ENCODE results near the gene CEP164. TPM values are rescaled to one million over a fixed set of nuclear protein-coding genes. Genes with fewer than 3 reads are reported as not detected.

The CEP164 gene
- total RNA-seq, 4 donors from 2014 or later: 22.8 to 56.7 (median 29.7) TPM

- peaks cover 8% of the 10 kb centered on the region for H3K4me1 ChIP-seq
- no peak overlapping the region for H3K27ac ChIP-seq
- H3K9me3 ChIP-seq: no peaks in the 10 kb centered on the region
- no peak for DNase-seq (ENCODE audit: low spot score in 2 of 2)
- H3K27me3 ChIP-seq: peaks cover 28% of the 10 kb centered on the region
- no peaks in the 10 kb centered on the region for H3K36me3 ChIP-seq
- 55% methylated on average over 8 of the region's 8 CpGs for WGBS
- H3K4me3 ChIP-seq: no peak overlapping the region
- no peak for TF ChIP-seq CTCF (IDR thresholded peaks at IDR 0.05)
- TF ChIP-seq EP300 (IDR thresholded peaks at IDR 0.05): no peak
- TF ChIP-seq POLR2A (IDR thresholded peaks at IDR 0.05): no peak
- no peak for TF ChIP-seq POLR2AphosphoS5 (IDR thresholded peaks at IDR 0.05)
These were observed 116.6 kb downstream of the CEP164 start for GRCh38 chr11:117444256-117444655.

GRCh38 chr11:117444711-117445658, 117.3 kb downstream of the CEP164 start:
- no peaks in the 10 kb centered on the region for H3K9me3 ChIP-seq
- WGBS: 50% methylated on average over 16 of the region's 17 CpGs
- DNase-seq (ENCODE audit: low spot score in 2 of 2): no peak

GRCh38 chr11:117449111-117449693, 121.5 kb downstream of the CEP164 start:
- Histone ChIP-seq H3K9me3 (peaks cover 3% of the 10 kb centered on the region), H3K27me3 (peaks cover 9% of the 10 kb centered on the region), H3K4me3 (no peak overlapping the region), H3K4me1 (peaks cover 8% of the 10 kb centered on the region), H3K27ac (no peak overlapping the region), H3K36me3 (no peaks in the 10 kb centered on the region)
- WGBS: 94% methylated on average over 9 of the region's 9 CpGs
- no peak for TF ChIP-seq EP300 (IDR thresholded peaks at IDR 0.05)
- no peak for TF ChIP-seq CTCF (IDR thresholded peaks at IDR 0.05)
- no peak for TF ChIP-seq POLR2A (IDR thresholded peaks at IDR 0.05)
- no peak for TF ChIP-seq POLR2AphosphoS5 (IDR thresholded peaks at IDR 0.05)
- no peak for DNase-seq (ENCODE audit: low spot score in 2 of 2)

More at GRCh38 chr11:117444711-117445658, 117.3 kb downstream of the CEP164 start:
- peaks cover 8% of the 10 kb centered on the region for H3K4me1 ChIP-seq
- no peaks in the 10 kb centered on the region for H3K36me3 ChIP-seq
- no peak overlapping the region for H3K4me3 ChIP-seq
- TF ChIP-seq CTCF (IDR thresholded peaks at IDR 0.05): no peak
- peaks cover 28% of the 10 kb centered on the region for H3K27me3 ChIP-seq
- no peak overlapping the region for H3K27ac ChIP-seq

DNA sequence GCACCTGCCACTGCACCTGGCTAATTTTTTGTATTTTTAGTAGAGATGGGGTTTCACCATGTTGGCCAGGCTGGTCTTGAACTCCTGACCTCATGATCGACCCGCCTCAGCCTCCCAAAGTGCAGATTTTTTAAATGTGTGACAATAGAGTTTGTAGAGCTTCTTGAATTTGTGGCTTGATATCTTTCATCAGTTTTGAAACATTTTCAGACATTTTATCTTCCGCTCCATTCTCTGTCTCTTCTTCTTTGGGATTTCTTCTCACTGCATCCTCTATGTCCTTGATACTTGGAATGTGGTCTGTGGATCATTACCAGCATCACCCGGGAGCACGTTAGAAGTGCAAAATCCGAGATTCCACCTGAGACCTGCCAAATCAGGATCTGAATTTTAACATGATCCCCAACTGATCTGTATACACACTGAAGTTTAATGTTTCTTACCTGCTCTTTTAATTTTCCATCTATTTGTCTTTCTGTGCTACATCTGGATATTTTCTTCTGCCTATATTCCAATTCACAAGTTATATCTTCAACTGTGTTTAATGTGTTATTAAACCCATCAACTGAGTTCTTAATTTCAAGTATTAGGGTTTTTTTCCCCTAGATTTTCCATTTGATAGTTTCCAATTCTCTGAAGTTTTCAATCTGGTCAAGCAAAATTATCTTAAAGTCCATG, 126.4 kb downstream of the CEP164 start:
- Histone ChIP-seq H3K4me1 (no peaks in the 10 kb centered on the region), H3K27me3 (no peaks in the 10 kb centered on the region), H3K27ac (no peak overlapping the region), H3K36me3 (no peaks in the 10 kb centered on the region), H3K4me3 (no peak overlapping the region), H3K9me3 (peaks cover 7% of the 10 kb centered on the region)
- 96% methylated on average over 6 of the region's 6 CpGs for WGBS
- TF ChIP-seq CTCF (IDR thresholded peaks at IDR 0.05): no peak
- no peak for TF ChIP-seq POLR2AphosphoS5 (IDR thresholded peaks at IDR 0.05)
- TF ChIP-seq POLR2A (IDR thresholded peaks at IDR 0.05): no peak
- no peak for TF ChIP-seq EP300 (IDR thresholded peaks at IDR 0.05)
- no peak for DNase-seq (ENCODE audit: low spot score in 2 of 2)

DNA sequence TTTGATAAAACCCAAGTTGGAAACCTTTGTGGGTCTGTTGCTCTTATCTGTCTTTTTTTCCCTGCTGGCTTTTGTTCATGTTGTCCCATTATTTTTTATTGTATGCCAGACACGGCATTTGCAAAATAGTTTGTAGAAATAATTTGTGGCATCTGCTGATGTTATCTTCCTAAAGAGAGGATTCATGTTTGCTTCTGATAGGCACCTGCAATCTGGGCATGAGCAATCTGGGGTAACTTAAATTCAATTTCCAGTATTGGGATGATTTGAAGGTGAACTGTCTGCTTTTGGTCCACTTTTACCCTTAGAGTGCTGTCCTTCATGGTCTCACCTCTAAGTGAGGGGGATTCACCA, 126.9 kb downstream of the CEP164 start:
- 63% methylated on average over 1 of the region's 1 CpG for WGBS
- H3K9me3 ChIP-seq: peaks cover 7% of the 10 kb centered on the region

More for the DNA sequence above, 126.9 kb downstream of the CEP164 start:
- no peaks in the 10 kb centered on the region for H3K36me3 ChIP-seq
- no peak overlapping the region for H3K4me3 ChIP-seq
- TF ChIP-seq EP300 (IDR thresholded peaks at IDR 0.05) (no peak), POLR2A (IDR thresholded peaks at IDR 0.05) (no peak), CTCF (IDR thresholded peaks at IDR 0.05) (no peak), POLR2AphosphoS5 (IDR thresholded peaks at IDR 0.05) (no peak)
- no peak overlapping the region for H3K27ac ChIP-seq
- H3K27me3 ChIP-seq: no peaks in the 10 kb centered on the region
- DNase-seq (ENCODE audit: low spot score in 2 of 2): no peak
- H3K4me1 ChIP-seq: no peaks in the 10 kb centered on the region
